MCF 10A (cell line): ENCODE results near the gene EPB41L4A. TPM values are rescaled to one million over a fixed set of nuclear protein-coding genes. Genes with fewer than 3 reads are reported as not detected.

Source experiments
- BruUV-seq: library from RNA; stranded (reverse); fragments of 400-500 nt; replicated peaks from 2 replicates; lab custom pipeline; 2021; lab: Mats Ljungman, UMichigan
- CTCF ChIA-PET: fragments of 300-600 bp; sonication (Branson Sonifier 250); formaldehyde crosslinking; extraction: SDS; loops from one replicate; lab custom pipeline; 2021; ENCODE audit warnings: antibody characterized with exemption, inconsistent platforms; lab: Yijun Ruan, JAX
- POLR2A ChIA-PET: fragments of 300-600, 350-650 bp; sonication (Branson Sonifier 250); formaldehyde crosslinking; extraction: SDS; loops from one replicate; lab custom pipeline; 2020; ENCODE audit warnings: antibody characterized with exemption, inconsistent platforms; lab: Yijun Ruan, JAX
- DNase-seq: peaks from one replicate; pipeline ENCODE4 v3.0.0-alpha.2; 2018; ENCODE audit not compliant: unreplicated experiment
- H3K27ac Mint-ChIP-seq: one replicate; pipeline ENCODE4 v1.8.0; 2022; ENCODE audit warnings: mild to moderate bottlenecking, low read depth, mixed read lengths; ENCODE audit not compliant: unreplicated experiment
- H3K27me3 Mint-ChIP-seq: one replicate; pipeline ENCODE4 v1.8.0; 2022; ENCODE audit warnings: mixed read lengths; ENCODE audit not compliant: insufficient read depth, unreplicated experiment
- H3K36me3 Mint-ChIP-seq: one replicate; pipeline ENCODE4 v1.8.0; 2022; ENCODE audit warnings: mild to moderate bottlenecking, moderate library complexity, mixed read lengths; ENCODE audit not compliant: insufficient read depth, unreplicated experiment
- H3K4me1 Mint-ChIP-seq: one replicate; pipeline ENCODE4 v1.8.0; 2022; ENCODE audit warnings: mixed read lengths; ENCODE audit not compliant: insufficient read depth, unreplicated experiment
- H3K4me3 Mint-ChIP-seq: one replicate; pipeline ENCODE4 v1.8.0; 2022; ENCODE audit warnings: mild to moderate bottlenecking, moderate library complexity, mixed read lengths; ENCODE audit not compliant: unreplicated experiment
- H3K9me3 Mint-ChIP-seq: one replicate; pipeline ENCODE4 v1.8.0; 2022; ENCODE audit warnings: mixed read lengths; ENCODE audit not compliant: unreplicated experiment
- intact Hi-C: fragments of 100-400 bp; cut with micrococcal nuclease; formaldehyde crosslinking; loops from 2 replicates; pipeline ENCODE4 v1.14.1; 2022
- total RNA-seq: library from RNA; stranded (reverse); gene quantifications from 2 replicates; pipeline ENCODE4 v1.2.3, GENCODE V29; 2022
- TF ChIP-seq, protein P1 (sequence below): fragments of 200-600 bp; IDR thresholded peaks from one replicate; pipeline ENCODE4 v1.8.0; 2022; ENCODE audit warnings: antibody characterized with exemption, mild to moderate bottlenecking; ENCODE audit not compliant: unreplicated experiment

EPB41L4A gene
- total RNA-seq, 1 experiment from 2014 or later, result 12.4 TPM

GRCh38 chr5:112318346-112318745 lies 100.7 kb downstream of the EPB41L4A start:
- no TSS peak for BruUV-seq
- Mint-ChIP-seq H3K9me3 (no peaks in the 10 kb centered on the region), H3K4me1 (peaks cover 8% of the 10 kb centered on the region), H3K27ac (no peak overlapping the region), H3K36me3 (no peaks in the 10 kb centered on the region), H3K4me3 (no peak overlapping the region), H3K27me3 (no peaks in the 10 kb centered on the region)
- TF ChIP-seq, protein P1, sequence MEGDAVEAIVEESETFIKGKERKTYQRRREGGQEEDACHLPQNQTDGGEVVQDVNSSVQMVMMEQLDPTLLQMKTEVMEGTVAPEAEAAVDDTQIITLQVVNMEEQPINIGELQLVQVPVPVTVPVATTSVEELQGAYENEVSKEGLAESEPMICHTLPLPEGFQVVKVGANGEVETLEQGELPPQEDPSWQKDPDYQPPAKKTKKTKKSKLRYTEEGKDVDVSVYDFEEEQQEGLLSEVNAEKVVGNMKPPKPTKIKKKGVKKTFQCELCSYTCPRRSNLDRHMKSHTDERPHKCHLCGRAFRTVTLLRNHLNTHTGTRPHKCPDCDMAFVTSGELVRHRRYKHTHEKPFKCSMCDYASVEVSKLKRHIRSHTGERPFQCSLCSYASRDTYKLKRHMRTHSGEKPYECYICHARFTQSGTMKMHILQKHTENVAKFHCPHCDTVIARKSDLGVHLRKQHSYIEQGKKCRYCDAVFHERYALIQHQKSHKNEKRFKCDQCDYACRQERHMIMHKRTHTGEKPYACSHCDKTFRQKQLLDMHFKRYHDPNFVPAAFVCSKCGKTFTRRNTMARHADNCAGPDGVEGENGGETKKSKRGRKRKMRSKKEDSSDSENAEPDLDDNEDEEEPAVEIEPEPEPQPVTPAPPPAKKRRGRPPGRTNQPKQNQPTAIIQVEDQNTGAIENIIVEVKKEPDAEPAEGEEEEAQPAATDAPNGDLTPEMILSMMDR, result no peak
- CTCF ChIA-PET, result interaction anchor here (0.6 to 1.6 kb wide), 2 partner anchors 100 to 108 kb away, joined by 3 to 4 read pairs; no protein-coding TSS in a partner anchor
- intact Hi-C loops, result no loop called here
- POLR2A ChIA-PET, result no interaction called here
- DNase-seq, result no peak

GRCh38 chr5:112317866-112318265 lies 101.2 kb downstream of the EPB41L4A start:
- BruUV-seq, result no TSS peak
- Mint-ChIP-seq H3K9me3 (no peaks in the 10 kb centered on the region), H3K4me3 (no peak overlapping the region), H3K4me1 (peaks cover 11% of the 10 kb centered on the region), H3K27me3 (no peaks in the 10 kb centered on the region), H3K27ac (no peak overlapping the region), H3K36me3 (no peaks in the 10 kb centered on the region)
- TF ChIP-seq, protein P1, result no peak
- CTCF ChIA-PET, result interaction anchor here (1.2 kb wide), 1 partner anchor 101 kb away, joined by 4 read pairs; the partner anchor contains the start of gene EPB41L4A
- intact Hi-C loops, result no loop called here
- DNase-seq, result no peak
- POLR2A ChIA-PET, result no interaction called here

GRCh38 chr5:112316731-112317130 lies 102.3 kb downstream of the EPB41L4A start:
- intact Hi-C loops, result no loop called here
- H3K27ac Mint-ChIP-seq, result no peak overlapping the region
- no peaks in the 10 kb centered on the region for H3K27me3 Mint-ChIP-seq
- TF ChIP-seq, protein P1, result no peak
- H3K36me3 Mint-ChIP-seq, result no peaks in the 10 kb centered on the region
- ChIA-PET CTCF (interaction anchor here (0.5 to 1.2 kb wide), 7 partner anchors 22 to 730 kb away, joined by 3 to 5 read pairs (median 4); partner anchors contain the start of gene EPB41L4A), POLR2A (interaction anchor here (0.6 to 2.1 kb wide), 5 partner anchors 9 to 187 kb away, joined by 3 to 9 read pairs (median 3); no protein-coding TSS in a partner anchor)
- BruUV-seq, result no TSS peak
- H3K9me3 Mint-ChIP-seq, result no peaks in the 10 kb centered on the region
- H3K4me3 Mint-ChIP-seq, result no peak overlapping the region
- no peak for DNase-seq
- H3K4me1 Mint-ChIP-seq, result peaks cover 21% of the 10 kb centered on the region

DNA sequence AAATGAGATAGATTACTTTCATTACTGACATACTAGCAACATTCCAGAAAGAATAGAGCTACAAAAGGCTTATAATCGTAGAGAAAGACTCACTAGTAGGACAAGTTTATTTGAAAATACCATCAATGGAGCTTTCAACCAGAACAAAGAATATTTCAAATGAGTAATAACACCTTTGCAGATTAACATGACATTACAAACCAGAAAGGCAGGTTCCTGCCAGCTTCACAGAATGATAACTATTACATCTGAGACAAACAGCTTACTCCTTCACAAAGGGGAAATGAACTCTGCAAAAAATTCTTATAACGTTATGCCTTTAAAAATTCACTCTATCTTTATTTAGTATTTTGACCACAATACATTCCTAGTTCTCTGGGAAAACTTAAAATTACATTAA lies 103.1 kb downstream of the EPB41L4A start:
- Mint-ChIP-seq H3K4me3 (no peak overlapping the region), H3K36me3 (no peaks in the 10 kb centered on the region), H3K27me3 (no peaks in the 10 kb centered on the region), H3K9me3 (no peaks in the 10 kb centered on the region), H3K27ac (no peak overlapping the region), H3K4me1 (peaks cover 26% of the 10 kb centered on the region)
- intact Hi-C loops, result no loop called here
- DNase-seq, result no peak
- CTCF ChIA-PET, result interaction anchor here (1.2 kb wide), 1 partner anchor 88 kb away, joined by 3 read pairs; no protein-coding TSS in a partner anchor
- TF ChIP-seq, protein P1, result no peak
- no TSS peak for BruUV-seq
- POLR2A ChIA-PET, result interaction anchor here (1.6 to 2.1 kb wide), 2 partner anchors 9 to 154 kb away, joined by 5 to 9 read pairs; no protein-coding TSS in a partner anchor
